Suppressor macrophage treated with lipopolysaccharide for 4 hours (primary cell): Measurements from ENCODE around the gene HOXC5.
A peak's percentile ranks its signal among the peaks of the same experiment; 100 is the strongest.

Source experiments
- DNase-seq: peaks from one replicate; pipeline ENCODE4 v3.0.0-alpha.2; 2020

Gene HOXC5

GRCh38 chr12:54051026-54051842 lies 18.4 kb downstream of the HOXC5 start:
- DNase-seq = peak; percentile 14

GRCh38 chr12:54051874-54052437 lies 19.1 kb downstream of the HOXC5 start:
- DNase-seq = no peak

GRCh38 chr12:54052438-54053002 lies 19.7 kb downstream of the HOXC5 start:
- no peak for DNase-seq

GRCh38 chr12:54053003-54053750 lies 20.3 kb downstream of the HOXC5 start:
- no peak for DNase-seq

- DNase-seq = peak; percentile 8
Observed at GRCh38 chr12:54053751-54054741, 21.2 kb downstream of the HOXC5 start, which contains the start of gene HOXC4. Gene HOXC4, plus strand, starts transcription at chr12:54053835. Its CDS starts 88 bp downstream, at chr12:54053923.

- DNase-seq = no peak
Observed at GRCh38 chr12:54054742-54055194, 21.9 kb downstream of the HOXC5 start.

GRCh38 chr12:54055552-54055951 lies 22.7 kb downstream of the HOXC5 start:
- DNase-seq = no peak

- no peak for DNase-seq
Observed at GRCh38 chr12:54056110-54056509, 23.3 kb downstream of the HOXC5 start.

GRCh38 chr12:54058128-54058768 lies 25.4 kb downstream of the HOXC5 start:
- DNase-seq = no peak

GRCh38 chr12:54059668-54060067 lies 26.8 kb downstream of the HOXC5 start:
- DNase-seq = no peak

GRCh38 chr12:54060174-54060974 lies 27.5 kb downstream of the HOXC5 start:
- DNase-seq = no peak

GRCh38 chr12:54060975-54061778 lies 28.3 kb downstream of the HOXC5 start:
- no peak for DNase-seq

GRCh38 chr12:54065677-54066076 lies 32.8 kb downstream of the HOXC5 start:
- DNase-seq = no peak

- no peak for DNase-seq
Observed at GRCh38 chr12:54066408-54066807, 33.6 kb downstream of the HOXC5 start.

- no peak for DNase-seq
Observed at GRCh38 chr12:54068418-54069070, 35.7 kb downstream of the HOXC5 start.

- DNase-seq = peak; percentile 16
Observed at GRCh38 chr12:54071942-54072341, 39.1 kb downstream of the HOXC5 start.

- DNase-seq = no peak
Observed at GRCh38 chr12:54074308-54074707, 41.5 kb downstream of the HOXC5 start.

- no peak for DNase-seq
Observed at GRCh38 chr12:54075409-54075808, 42.6 kb downstream of the HOXC5 start.

- DNase-seq = no peak
Observed at GRCh38 chr12:54075974-54076373, 43.1 kb downstream of the HOXC5 start.
